ENCODE results near the gene SLC3A2. TPM values are rescaled to one million over a fixed set of nuclear protein-coding genes. Genes with fewer than 3 reads are reported as not detected.

The SLC3A2 gene
- total RNA-seq, 4 donors from 2014 or later: 69.8 to 206 (median 98.4) TPM

DNA sequence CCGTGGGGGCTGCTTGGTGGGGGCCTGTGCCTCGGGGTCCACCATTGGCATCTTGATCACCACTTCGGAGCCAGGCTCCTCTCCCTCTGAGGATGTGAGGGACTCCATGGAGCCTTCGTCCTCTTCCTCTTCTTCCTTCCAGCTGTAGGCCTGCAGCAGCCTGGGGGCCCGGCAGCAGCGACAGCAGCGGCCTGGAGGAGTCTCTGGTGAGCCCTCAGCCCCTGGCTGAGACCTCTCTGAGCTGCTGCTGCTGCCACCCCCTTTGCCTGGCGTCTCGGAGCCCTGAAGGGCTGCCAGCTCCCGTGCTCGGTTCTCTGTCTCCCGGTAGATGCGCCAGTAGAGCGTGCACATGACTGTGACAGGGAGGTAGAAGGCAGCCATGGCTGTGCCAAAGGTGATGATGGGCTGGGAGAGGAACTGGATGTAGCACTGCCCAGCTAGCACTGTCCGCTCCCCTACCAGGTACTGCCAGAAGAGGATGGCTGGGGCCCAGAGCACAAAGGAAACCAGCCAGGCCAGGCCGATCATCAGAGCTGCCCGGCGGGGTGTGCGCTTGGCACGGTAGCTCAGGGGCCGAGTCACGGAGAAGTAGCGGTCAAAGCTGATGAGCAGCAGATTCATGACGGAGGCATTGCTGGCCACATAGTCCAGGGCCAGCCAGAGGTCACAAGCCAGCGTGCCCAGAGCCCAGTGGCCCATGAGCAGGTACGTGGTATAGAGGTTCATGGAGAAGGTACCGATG is 29.6 kb downstream of the SLC3A2 start:
- no peaks in the 10 kb centered on the region for H3K27me3 ChIP-seq
- TF ChIP-seq, protein P1, sequence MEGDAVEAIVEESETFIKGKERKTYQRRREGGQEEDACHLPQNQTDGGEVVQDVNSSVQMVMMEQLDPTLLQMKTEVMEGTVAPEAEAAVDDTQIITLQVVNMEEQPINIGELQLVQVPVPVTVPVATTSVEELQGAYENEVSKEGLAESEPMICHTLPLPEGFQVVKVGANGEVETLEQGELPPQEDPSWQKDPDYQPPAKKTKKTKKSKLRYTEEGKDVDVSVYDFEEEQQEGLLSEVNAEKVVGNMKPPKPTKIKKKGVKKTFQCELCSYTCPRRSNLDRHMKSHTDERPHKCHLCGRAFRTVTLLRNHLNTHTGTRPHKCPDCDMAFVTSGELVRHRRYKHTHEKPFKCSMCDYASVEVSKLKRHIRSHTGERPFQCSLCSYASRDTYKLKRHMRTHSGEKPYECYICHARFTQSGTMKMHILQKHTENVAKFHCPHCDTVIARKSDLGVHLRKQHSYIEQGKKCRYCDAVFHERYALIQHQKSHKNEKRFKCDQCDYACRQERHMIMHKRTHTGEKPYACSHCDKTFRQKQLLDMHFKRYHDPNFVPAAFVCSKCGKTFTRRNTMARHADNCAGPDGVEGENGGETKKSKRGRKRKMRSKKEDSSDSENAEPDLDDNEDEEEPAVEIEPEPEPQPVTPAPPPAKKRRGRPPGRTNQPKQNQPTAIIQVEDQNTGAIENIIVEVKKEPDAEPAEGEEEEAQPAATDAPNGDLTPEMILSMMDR (IDR thresholded peaks at IDR 0.05): no peak
- no peak for TF ChIP-seq POLR2A (IDR thresholded peaks at IDR 0.05)
- no peak overlapping the region for H3K4me3 ChIP-seq
- H3K9me3 ChIP-seq: no peaks in the 10 kb centered on the region
- no peaks in the 10 kb centered on the region for H3K36me3 ChIP-seq
- no peaks in the 10 kb centered on the region for H3K4me1 ChIP-seq
- intact Hi-C loops (cut with DNase I; ENCODE audit: low total_unique reads): no loop called here
- H3K27ac ChIP-seq: no peak overlapping the region
- no peak for DNase-seq

DNA sequence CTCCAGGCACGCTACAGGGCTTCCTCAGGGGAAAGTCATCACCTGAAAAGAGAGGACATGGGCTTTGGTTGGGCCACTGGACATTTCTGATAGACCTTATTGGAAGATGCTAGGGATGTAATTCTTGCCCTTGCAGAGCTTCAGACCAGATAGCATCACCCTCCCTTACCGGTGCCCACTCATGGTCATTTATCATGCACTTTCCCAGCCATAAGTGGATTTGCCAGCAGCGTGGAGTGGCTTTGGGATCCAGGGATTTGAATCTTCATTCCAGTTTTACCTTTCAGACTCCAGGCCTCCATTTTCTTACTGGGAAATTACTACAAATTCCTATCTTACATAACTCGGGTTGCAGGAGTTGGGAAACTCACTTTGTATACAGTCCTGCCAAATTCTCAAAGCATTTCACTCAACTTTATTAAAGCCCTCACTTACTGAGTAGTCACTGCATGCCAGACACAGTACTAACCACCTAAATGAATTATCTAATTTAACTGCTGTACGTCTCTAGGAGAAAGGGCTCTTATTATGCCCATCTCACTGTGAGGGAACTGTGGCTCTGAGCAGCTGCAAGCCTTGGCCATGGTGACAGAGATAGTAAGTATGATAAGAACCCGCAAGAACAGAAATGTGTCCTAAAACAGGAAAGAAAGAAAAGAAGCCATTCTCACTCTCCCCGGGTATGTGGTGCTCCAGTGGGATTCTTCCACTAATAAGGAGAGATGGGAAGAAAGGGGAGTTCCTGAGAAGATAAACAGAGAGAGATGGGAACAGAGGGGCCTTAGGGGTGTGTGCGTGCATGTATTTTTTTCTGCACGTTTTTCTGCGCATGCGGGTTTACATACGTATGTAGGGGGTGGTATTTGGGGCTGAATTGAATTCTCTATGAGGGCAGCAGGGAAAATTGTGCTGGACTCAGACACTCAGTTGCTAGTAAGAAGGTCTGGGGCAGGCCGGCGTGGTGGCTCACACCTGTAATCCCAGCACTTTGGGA is 30.7 kb downstream of the SLC3A2 start:
- TF ChIP-seq POLR2A (IDR thresholded peaks at IDR 0.05): no peak
- TF ChIP-seq, protein P1 (IDR thresholded peaks at IDR 0.05): no peak
- no peak overlapping the region for H3K4me3 ChIP-seq
- H3K9me3 ChIP-seq: no peaks in the 10 kb centered on the region
- H3K36me3 ChIP-seq: no peaks in the 10 kb centered on the region
- no peaks in the 10 kb centered on the region for H3K4me1 ChIP-seq
- H3K27ac ChIP-seq: no peak overlapping the region
- no peak for DNase-seq
- no peaks in the 10 kb centered on the region for H3K27me3 ChIP-seq
- intact Hi-C loops (cut with DNase I; ENCODE audit: low total_unique reads): no loop called here

DNA sequence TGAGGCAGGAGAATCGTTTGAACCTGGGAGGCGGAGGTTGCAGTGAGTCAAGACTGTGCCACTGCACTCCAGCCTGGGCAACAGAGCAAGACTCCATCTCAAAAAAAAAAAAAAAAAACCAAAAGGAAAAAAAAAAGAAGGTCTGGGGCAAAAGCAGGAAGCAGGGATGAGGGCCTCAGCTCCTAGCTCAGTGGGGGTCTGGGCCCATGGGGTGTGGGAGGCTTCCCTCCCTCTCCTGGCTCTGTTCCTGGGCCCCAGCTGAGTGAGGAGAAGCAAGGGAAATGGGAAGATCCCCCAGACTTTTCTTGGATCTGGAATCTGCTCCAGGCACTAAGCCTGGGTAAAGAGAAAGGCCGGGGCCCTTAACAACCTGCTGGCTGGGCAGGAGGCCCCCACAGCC is 31.6 kb downstream of the SLC3A2 start:
- Histone ChIP-seq H3K36me3 (no peaks in the 10 kb centered on the region), H3K4me3 (no peak overlapping the region), H3K4me1 (no peaks in the 10 kb centered on the region), H3K27ac (no peak overlapping the region), H3K9me3 (no peaks in the 10 kb centered on the region), H3K27me3 (no peaks in the 10 kb centered on the region)
- DNase-seq: no peak
- TF ChIP-seq POLR2A (IDR thresholded peaks at IDR 0.05): no peak
- TF ChIP-seq, protein P1 (IDR thresholded peaks at IDR 0.05): no peak
- intact Hi-C loops (cut with DNase I; ENCODE audit: low total_unique reads): no loop called here

DNA sequence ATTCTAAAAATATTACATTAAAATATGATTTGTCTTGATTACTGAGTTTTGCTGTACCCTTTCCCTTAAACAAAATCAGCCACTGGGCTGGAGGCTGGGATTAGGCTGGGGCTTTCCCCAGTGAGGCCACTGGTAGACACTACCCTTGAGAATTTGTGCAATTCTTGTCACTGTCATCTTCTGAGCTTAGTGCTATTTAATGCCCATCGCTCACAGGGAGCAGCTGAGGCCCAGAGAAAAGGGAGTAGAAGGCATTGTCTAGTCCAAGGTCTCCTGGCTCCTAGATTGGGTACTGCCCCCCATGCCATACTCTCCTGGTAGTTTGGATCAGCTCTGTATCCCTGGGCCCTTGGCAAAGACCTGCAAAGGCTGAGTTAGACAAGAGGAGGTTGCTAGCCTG is 33.7 kb downstream of the SLC3A2 start:
- TF ChIP-seq, protein P1 (IDR thresholded peaks at IDR 0.05): no peak
- TF ChIP-seq POLR2A (IDR thresholded peaks at IDR 0.05): no peak
- Histone ChIP-seq H3K4me3 (no peak overlapping the region), H3K27ac (no peak overlapping the region), H3K36me3 (no peaks in the 10 kb centered on the region), H3K9me3 (no peaks in the 10 kb centered on the region), H3K27me3 (no peaks in the 10 kb centered on the region), H3K4me1 (no peaks in the 10 kb centered on the region)
- intact Hi-C loops (cut with DNase I; ENCODE audit: low total_unique reads): no loop called here
- no peak for DNase-seq

Measured in uterus (tissue), 4 donors.